HPDE6-E6E7 (cell line): ENCODE data around the gene DNAJC5.
A peak's percentile ranks its signal among the peaks of the same experiment; 100 is the strongest.
"Not testable (repeated sequence)": the region's sequence is repeated elsewhere in the genome, so short reads cannot be mapped to it uniquely, and the experiment has no call there.

ENCODE experiments used
- DNase-seq: peaks from one replicate; pipeline ENCODE4 v3.0.0; 2011; ENCODE audit warnings: missing footprints; ENCODE audit errors: extremely low spot score

Gene DNAJC5

DNA sequence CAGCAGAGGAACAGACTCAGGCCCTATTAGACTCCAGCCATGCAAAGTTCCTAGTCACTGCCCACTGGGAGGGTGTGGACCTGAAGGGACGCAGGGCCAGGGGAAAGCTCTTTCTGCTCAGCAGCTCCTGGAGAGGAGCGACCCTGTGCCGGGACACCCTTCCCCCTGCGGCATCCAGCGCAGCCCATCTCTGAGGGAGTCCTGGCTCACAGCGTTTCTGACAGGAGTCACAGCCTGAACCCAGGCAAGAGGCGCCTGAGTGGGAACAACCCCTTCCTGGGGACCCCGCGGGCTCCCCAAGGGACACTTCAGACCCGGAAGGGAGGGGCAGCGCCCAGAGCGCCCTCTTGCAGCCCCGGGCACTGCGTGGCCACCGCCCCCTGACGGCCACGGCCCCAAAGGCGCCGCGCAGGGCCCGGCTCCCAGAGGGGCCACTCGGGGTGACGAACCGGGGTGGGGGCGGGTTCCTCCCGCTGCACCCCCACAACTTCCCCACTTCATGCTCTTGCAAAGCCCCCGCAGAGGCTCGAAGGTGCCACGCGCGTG, 60.4 kb downstream of the DNAJC5 start:
- peak; percentile 47 for DNase-seq

DNA sequence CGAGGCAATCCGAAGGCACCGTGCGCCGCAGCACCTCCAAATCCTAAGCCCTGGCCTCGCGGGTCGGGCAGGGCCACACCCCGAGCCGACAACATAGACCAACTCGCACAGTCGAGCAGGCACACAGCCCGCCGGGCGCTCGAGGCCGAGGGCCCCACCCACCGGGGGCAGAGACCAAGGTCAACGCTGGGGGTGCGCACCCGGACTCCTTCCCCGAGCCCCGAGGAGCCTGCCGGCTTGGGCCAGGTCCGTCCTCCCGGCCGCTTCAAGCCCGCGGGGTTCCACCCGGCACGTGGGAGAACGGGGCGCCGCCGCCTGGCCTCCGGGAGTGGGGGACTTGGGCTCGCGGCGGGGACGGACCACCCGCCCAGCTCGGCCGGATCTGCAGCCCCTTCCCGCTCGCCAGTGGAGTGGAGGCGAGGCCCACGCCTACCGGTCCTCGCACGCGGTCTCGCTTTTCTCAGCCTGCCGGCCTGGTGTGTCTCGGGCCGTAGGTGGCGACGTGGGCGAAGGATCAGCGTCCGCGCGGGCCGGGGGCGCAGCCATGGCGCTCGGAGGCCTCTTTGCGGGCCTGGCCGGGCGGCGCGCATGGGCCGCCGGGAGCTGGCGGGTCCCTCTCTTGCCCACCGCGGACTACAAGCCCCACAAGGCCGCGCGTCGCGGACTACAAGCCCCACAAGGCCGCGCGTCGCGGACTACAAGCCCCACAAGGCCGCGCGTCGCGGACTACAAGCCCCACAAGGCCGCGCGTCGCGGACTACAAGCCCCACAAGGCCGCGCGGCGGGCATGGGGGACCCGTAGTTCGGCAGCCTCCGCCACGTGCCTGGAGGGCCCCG, 61.1 kb downstream of the DNAJC5 start, which contains the start of gene UCKL1:
Gene UCKL1 (minus strand): TSS at position 590 of the 837 bp plus-strand sequence. CDS start 44 bp downstream, at position 546.
- peak; percentile 84 for DNase-seq

DNA sequence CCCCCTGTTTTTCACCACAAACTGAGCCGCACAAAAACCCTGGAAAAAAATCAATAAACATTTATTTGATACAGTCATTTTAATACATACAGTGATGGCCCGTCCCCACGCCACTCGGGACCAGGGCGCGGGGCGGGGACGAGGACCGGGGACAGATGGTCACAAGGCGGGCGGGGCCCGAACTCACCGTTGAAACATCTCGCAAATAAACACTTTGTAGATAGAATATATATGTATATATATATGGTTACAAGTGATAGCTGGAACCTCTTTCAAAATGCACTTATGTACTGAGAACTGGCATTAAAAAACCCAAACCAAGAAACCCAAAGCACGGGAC, 61.7 kb downstream of the DNAJC5 start:
- DNase-seq: no peak

DNA sequence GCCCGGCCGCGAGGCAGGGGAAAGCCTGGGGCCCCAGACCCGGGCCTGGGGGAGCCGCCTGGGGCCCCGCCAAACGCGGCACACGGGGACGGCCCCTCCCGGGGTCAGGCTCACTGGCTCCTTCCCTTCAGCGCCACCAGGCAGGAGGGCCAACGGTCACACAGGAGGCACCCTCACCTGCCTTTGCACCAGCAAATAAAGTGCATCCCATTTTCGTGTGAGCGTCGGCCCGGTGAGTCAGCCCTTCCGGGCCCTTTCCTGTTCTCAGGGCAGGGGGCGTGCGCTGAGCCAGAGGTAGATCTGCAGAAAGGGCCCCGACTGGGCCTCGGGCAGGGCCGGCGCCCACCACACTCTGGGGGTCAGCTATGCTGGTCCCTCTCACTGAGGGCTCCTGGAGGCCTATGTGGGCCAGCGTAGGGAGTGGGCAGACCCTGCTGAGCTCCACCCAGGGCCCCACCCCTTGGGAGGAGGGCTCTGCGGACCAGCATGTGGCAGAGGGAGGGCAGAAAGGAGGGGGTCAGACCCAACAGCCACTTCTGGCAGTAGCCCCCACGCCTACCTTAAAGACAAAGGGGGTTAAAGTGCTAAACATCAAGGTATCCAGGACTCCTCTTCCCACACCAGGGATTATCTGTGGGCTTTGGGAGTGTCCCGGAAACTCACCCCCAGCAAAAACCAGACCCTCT, 62.2 kb downstream of the DNAJC5 start:
- DNase-seq: peak; percentile 85

GRCh38 chr20:63957690-63958441, 62.9 kb downstream of the DNAJC5 start:
- peak; percentile 80 for DNase-seq

GRCh38 chr20:63958471-63958870, 63.5 kb downstream of the DNAJC5 start:
- no peak for DNase-seq

DNA sequence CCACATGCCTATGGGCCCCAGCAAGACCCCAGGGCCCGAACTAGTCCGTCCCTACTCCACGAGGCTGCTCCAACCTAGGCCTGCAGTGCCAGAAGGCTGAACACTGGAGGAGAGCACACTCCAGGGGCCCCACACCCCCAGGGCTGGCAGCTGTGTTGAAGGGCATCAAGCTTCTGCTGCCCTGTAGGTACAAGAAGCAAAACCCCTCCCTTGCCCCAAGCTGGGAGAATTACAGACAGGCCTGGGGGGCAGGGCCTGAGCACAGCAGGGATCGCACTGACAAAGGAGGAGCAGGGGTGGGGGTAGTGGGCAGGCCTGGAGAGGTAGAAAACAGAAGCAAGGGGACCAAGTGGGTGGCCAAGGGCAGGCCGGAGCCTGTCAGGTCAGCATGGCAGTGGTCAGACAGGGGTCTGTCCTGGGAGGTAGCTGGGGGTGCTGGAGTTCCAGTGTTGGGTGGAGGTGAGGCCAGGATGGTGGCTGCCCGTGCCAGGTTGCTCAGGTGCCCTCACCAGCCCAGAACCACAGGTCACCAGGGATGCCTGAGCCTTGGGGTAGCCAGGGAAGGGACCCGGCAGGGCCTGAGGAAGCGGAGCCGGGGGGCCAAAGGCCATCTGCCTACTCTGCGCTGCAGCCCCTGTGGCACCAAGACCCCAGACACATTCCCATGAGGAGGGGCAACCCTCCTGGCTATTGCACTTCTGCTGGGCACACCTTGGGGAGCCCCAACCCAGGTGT, 64.2 kb downstream of the DNAJC5 start:
- no peak for DNase-seq

GRCh38 chr20:63959699-63960075, 64.8 kb downstream of the DNAJC5 start:
- DNase-seq: no peak

DNA sequence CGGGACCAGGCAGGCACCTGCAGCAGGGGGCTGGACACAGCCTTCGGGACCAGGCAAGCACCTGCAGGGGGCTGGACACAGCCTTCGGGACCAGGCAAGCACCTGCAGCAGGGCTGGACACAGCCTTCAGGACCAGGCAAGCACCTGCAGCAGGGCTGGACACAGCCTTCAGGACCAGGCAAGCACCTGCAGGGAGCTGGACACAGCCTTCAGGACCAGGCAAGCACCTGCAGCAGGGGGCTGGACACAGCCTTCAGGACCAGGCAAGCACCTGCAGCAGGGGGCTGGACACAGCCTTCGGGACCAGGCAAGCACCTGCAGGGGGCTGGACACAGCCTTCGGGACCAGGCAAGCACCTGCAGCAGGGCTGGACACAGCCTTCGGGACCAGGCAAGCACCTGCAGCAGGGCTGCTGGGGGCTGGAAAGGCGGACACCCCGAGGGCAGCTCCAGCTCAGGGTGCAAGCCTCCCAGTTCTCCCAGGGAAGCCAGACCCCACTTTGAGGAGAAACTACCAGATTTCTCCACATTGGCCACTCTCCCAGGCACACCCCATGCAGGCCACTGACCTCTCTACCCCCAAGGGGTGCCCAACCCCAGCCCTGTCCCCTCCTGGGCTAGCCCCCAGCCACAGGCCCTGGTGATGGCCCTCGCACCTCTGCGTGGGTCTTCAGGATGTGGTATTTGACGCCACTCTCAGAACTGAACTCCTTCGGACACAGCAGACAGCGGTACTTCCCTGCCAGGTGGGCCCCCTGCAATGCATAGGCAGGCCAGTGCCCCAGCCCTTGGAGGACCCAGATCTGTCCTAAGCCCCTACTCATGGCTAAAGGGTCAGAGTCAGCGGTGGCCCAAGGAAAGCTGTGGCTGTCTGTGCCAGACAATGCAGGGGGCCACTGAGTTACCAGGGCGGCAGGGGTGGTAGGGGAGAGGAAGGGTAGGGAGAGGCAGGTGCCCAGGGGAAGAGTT, 66.0 kb downstream of the DNAJC5 start:
- DNase-seq: not testable (repeated sequence)

DNA sequence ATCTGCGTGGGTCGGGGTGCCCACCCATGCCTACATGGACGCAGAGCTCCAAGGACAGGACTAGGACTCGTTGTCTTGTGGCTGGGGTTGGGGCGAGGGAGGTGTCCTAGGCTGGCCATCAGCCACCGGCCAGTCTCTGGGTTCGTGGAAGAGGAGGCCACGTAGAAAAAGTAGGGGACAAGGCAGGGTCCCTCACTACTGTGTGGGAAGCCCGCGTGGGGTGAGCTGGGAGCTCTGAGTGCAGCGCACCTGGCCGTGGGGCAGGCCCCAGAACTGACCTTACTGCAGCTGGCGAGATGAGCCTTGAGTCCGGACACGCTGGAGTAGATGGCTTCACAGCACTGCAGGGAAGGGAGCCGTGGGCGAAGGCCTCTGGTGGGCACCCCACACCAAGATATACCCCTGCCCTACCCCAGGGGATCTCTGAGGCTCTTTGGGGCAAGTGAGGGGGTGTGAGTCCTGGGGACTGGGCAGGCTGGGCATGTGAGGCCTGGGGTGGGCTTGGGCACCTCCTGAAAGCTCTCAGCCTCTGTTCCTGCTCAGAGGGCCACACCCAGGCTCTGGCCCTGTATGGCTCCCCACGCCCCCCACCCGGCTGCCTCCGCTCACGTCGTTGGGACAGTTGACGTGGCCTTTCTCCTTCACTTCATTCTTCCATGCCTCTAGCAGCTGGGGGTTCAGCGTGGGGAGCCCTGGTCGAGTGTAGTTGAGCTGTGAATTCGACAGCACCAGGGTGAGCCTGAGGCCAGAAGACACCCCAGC, 66.9 kb downstream of the DNAJC5 start:
- no peak for DNase-seq

DNA sequence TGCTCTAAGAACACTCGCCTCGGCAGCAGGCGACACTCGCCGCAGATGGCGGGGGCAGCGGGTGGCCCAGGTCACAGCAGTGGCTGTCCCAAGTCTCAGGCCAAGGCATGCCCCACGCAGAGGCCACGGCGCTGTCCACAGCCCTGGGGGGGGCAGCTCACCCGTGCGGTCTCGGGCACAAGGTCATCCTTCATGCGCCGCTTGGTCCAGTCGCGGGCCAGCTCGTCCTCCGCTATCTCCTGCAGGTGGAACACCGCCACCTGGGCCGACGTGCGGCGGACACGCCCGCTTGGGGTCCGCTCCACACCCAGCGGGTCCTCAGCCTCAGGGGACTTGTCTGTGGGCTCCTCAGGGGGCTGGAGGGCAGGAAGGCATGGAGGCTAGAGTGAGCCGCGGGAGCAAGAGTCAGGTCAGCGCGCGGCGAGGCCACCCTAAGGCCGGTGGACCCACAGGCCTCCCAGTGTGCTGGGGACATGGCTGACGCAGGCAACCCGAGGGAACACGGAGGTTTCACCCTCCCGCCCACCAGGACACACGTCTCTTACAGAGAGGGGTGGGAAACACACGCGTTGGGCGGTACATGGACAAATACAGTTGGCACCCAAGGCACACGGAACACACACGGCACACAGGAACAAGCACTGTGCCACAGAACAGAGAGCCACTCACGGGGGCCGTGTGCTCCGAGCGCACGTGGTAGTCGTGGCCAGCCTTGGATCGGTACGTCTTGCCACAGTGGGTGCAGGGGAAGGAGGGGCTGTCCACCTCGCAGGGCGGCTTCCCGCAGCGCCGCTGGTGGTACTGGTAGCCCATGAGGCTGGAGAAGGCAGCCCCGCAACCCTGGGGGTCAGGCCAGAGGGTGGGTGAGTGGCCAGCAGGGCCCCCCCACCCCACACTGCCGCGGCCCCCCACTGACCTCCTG, 67.8 kb downstream of the DNAJC5 start:
- no peak for DNase-seq

GRCh38 chr20:63963348-63963741, 68.4 kb downstream of the DNAJC5 start:
- DNase-seq: no peak

DNA sequence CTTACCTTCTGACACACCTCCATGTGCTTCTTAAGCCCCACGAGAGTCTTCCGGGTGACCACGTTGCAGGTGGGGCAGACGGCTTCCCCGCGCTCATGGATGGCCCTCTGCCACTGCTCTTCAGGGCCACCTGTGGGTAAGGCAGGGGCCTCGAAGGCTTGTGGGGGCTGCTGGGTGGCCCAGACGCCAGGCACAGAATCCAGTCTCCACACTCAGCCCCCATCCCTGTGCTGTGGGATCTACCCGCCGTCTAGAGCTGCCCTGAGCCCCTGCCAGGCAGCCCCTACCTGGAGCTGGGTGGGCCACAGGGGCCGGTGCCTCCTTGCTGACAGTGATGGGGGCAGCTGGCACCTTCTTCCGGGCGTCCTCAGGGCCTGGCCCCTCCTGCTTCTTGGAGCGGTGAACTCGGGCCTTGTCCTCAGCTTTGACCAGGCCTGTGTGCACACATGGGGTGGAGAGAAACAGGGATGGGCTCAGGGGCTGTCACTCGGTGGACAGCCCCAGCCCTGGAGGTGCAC, 68.9 kb downstream of the DNAJC5 start:
- DNase-seq: no peak

- no peak for DNase-seq
Observed at GRCh38 chr20:63964412-63964811, 69.5 kb downstream of the DNAJC5 start.

DNA sequence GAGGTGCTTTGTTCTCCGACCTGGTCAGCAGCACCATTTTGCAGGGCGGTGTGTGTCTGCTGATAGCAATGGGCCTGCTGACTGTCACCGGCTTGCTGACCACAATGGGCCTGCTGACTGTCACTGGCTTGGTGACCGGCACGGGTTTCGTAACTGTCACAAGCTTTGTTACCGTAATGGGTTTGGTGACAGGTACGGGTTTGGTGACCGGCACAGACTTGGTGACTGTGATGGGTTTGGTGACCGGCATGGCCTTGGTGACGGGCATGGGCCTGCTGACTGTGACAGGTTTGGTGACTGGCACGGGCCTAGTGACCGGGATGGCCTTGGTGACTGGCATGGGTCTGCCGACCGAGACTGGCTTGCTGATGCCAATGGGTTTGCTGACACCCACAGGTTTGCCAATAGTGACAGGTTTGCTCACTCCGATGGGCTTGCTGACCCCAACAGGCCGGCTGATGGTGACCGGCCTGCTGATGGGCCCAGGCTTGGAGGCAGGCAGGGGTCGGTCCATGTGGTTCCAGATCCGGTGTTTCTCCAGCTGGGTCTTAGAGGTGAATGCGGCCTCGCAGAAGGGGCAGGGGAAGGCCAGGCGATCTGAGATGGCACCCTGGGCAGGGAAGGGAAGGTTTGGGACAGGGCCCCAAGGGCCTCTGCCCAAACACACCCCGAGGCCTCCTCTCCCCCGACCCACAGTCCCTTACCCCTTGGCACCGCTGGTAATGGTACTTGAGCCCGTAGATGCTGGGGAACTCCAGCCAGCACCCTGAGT, 71.4 kb downstream of the DNAJC5 start:
- no peak for DNase-seq

DNA sequence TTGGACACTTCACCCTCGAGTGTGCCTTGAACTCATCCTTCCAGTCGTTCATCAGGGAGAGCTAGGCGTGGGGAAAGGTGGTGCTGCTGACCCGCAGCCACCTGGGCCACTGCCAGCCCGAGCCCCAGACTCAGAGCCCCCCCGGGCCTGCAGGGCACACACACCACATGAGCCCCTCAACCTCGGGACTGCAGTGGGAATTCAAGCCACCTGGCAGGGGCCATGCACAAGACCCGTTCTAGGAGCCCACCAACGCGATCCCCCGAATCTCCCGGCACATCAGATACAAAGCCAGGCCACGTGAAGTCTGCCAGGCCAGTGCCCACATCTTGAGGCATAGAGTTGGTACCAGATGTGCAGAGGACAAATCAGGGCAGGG, 72.0 kb downstream of the DNAJC5 start:
- DNase-seq: no peak

- no peak for DNase-seq
Observed at GRCh38 chr20:63967330-63968135, 72.6 kb downstream of the DNAJC5 start.
